Activated CD4-positive, alpha-beta T cell treated with anti-CD3 and anti-CD28 coated beads, Interleukin-2, amount 10 ng/mL, durations not matched to agents 7 days and 5 days (primary cell): ENCODE data around the gene MLYCD. TPM values are rescaled to one million over a fixed set of nuclear protein-coding genes. Genes with fewer than 3 reads are reported as not detected.

Source experiments
- total RNA-seq, 2 experiments: library from RNA; stranded (reverse); gene quantifications; one replicate each; pipeline ENCODE4 v1.2.3, GENCODE V29; 2021

MLYCD gene
- total RNA-seq, 2 experiments from 2014 or later = 5.3 TPM

Other genes starting within 250 kb of the MLYCD start
- gene HSBP1, start 91.1 kb upstream of the MLYCD start, total RNA-seq = 10 to 100 TPM; 60.9 to 61.1 TPM
- gene OSGIN1, start 54.1 kb downstream of the MLYCD start, total RNA-seq = under 1 TPM; 0.48 to 0.77 TPM
- not detected for gene NECAB2, start 69.1 kb downstream of the MLYCD start, total RNA-seq
- gene SLC38A8, start 143.7 kb downstream of the MLYCD start, total RNA-seq = not detected
- 10 to 100 TPM; 57.3 to 61.9 TPM for gene MBTPS1, start 217.8 kb downstream of the MLYCD start, total RNA-seq
- 10 to 100 TPM in 1 of 2 experiments, 1 to 10 TPM in 1; 8.8 to 10.6 TPM for gene HSDL1, start 246.1 kb downstream of the MLYCD start, total RNA-seq
- under 1 TPM in 1 of 2 experiments, not detected in 1; 0.25 TPM for gene DNAAF1, start 246.2 kb downstream of the MLYCD start, total RNA-seq